ENCODE results near the gene SLC7A8.

The SLC7A8 gene

DNA sequence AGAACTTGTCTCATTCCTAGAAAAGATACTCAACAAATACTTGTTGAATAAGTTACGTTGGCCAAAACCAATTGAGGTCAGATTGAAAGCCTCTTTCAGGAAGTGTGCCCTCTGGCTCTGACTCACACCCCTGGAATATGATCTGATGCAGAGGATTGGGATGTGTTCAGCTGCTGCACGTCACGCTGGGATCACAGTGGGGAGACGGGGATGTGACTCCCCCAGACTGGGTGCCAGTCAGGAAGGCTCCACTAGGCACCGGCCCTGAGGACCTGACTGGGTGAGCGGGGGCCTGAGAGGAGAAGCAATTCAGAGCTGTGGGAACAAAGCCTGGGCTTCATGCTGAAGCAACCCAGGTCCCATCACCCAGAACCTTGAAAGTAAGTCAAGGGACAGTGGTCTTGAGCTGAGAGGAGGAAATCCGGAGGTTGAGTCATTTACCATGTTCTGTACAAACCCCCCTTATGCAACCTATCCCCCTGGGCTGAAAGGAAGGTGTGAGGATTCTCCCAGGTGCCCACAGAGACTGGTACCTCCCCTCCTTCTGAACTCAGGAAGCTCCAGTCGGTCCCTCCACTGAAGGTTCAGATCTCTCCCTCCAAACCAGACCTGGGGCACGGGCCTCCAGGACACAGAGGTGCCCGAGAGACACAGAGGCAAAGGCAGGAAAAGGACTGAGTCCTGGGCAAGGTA lies 68.3 kb downstream of the SLC7A8 start:
- TF ChIP-seq, protein P1, sequence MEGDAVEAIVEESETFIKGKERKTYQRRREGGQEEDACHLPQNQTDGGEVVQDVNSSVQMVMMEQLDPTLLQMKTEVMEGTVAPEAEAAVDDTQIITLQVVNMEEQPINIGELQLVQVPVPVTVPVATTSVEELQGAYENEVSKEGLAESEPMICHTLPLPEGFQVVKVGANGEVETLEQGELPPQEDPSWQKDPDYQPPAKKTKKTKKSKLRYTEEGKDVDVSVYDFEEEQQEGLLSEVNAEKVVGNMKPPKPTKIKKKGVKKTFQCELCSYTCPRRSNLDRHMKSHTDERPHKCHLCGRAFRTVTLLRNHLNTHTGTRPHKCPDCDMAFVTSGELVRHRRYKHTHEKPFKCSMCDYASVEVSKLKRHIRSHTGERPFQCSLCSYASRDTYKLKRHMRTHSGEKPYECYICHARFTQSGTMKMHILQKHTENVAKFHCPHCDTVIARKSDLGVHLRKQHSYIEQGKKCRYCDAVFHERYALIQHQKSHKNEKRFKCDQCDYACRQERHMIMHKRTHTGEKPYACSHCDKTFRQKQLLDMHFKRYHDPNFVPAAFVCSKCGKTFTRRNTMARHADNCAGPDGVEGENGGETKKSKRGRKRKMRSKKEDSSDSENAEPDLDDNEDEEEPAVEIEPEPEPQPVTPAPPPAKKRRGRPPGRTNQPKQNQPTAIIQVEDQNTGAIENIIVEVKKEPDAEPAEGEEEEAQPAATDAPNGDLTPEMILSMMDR (IDR thresholded peaks at IDR 0.05; ENCODE audit: low read depth, low read length), result no peak
- no peak for TF ChIP-seq EZH2phosphoT487 (IDR thresholded peaks at IDR 0.05; ENCODE audit: low read depth)
- H3K4me1 ChIP-seq (ENCODE audit: low read length), result peaks cover 13% of the 10 kb centered on the region
- H3K9me3 ChIP-seq (ENCODE audit: insufficient read depth, low read length), result no peaks in the 10 kb centered on the region
- H3K4me2 ChIP-seq (ENCODE audit: low read length), result no peak overlapping the region
- H3K36me3 ChIP-seq (replicated peaks; ENCODE audit: low read depth, low read length), result no peaks in the 10 kb centered on the region
- H2AFZ ChIP-seq (ENCODE audit: low read depth, low read length), result no peak overlapping the region
- H4K20me1 ChIP-seq (ENCODE audit: insufficient read depth, low read length), result no peaks in the 10 kb centered on the region
- H3K4me3 ChIP-seq (ENCODE audit: low read length), result no peak overlapping the region
- no peak overlapping the region for H3K9ac ChIP-seq (ENCODE audit: low read length)
- no peak overlapping the region for H3K27ac ChIP-seq (ENCODE audit: low read length)
- H3K27me3 ChIP-seq (ENCODE audit: low read depth, low read length), result peaks cover 44% of the 10 kb centered on the region
- no peaks in the 10 kb centered on the region for H3K79me2 ChIP-seq (ENCODE audit: low read length)

DNA sequence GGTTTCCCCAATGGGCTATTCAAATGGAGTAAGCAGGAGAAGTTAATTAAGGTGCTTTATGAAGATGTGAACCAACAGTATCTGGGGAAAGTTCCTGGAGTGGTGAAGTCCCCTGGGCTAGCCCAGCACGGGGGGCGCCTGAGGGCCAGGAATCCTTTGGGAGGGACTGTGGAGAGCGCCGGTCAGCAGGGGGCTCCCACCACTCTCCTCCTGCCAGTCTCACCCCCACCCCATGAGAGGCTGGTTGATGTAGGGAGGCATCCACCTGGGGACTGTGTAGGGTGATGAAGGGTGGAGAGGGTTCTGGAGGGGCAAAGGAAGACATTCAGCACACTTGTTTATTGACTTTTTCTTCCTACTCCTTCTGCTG lies 68.8 kb downstream of the SLC7A8 start:
- TF ChIP-seq, protein P1 (IDR thresholded peaks at IDR 0.05; ENCODE audit: low read depth, low read length), result no peak
- no peak for TF ChIP-seq EZH2phosphoT487 (IDR thresholded peaks at IDR 0.05; ENCODE audit: low read depth)
- H3K9me3 ChIP-seq (ENCODE audit: insufficient read depth, low read length), result no peaks in the 10 kb centered on the region
- H3K27me3 ChIP-seq (ENCODE audit: low read depth, low read length), result peaks cover 50% of the 10 kb centered on the region
- H2AFZ ChIP-seq (ENCODE audit: low read depth, low read length), result no peak overlapping the region
- no peaks in the 10 kb centered on the region for H4K20me1 ChIP-seq (ENCODE audit: insufficient read depth, low read length)
- H3K4me3 ChIP-seq (ENCODE audit: low read length), result no peak overlapping the region
- H3K4me1 ChIP-seq (ENCODE audit: low read length), result peaks cover 7% of the 10 kb centered on the region
- H3K79me2 ChIP-seq (ENCODE audit: low read length), result no peaks in the 10 kb centered on the region
- no peak overlapping the region for H3K4me2 ChIP-seq (ENCODE audit: low read length)
- no peak overlapping the region for H3K27ac ChIP-seq (ENCODE audit: low read length)
- H3K36me3 ChIP-seq (replicated peaks; ENCODE audit: low read depth, low read length), result no peaks in the 10 kb centered on the region
- H3K9ac ChIP-seq (ENCODE audit: low read length), result no peak overlapping the region

DNA sequence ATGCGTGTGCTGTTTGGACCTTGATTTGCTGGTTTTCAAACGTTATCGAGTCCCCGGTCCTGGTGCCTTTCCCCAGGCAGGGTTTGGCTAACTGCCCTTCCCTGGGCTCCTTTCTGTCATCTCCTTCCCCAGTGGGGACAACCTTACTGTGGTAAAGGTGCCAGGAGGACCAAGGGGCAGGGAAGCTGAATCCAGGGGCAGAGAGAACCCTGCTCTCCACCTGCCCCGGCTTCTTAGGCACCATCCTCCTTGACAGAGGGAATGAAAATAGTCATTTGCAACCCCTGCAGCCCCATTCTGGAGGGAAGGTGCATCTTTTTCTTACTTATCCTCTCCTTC lies 69.4 kb downstream of the SLC7A8 start:
- Histone ChIP-seq H3K9me3 (ENCODE audit: insufficient read depth, low read length) (no peaks in the 10 kb centered on the region), H3K27me3 (ENCODE audit: low read depth, low read length) (peaks cover 51% of the 10 kb centered on the region), H2AFZ (ENCODE audit: low read depth, low read length) (no peak overlapping the region), H3K4me2 (ENCODE audit: low read length) (no peak overlapping the region), H3K27ac (ENCODE audit: low read length) (no peak overlapping the region), H4K20me1 (ENCODE audit: insufficient read depth, low read length) (no peaks in the 10 kb centered on the region), H3K4me3 (ENCODE audit: low read length) (no peak overlapping the region), H3K79me2 (ENCODE audit: low read length) (no peaks in the 10 kb centered on the region), H3K36me3 (replicated peaks; ENCODE audit: low read depth, low read length) (no peaks in the 10 kb centered on the region), H3K9ac (ENCODE audit: low read length) (no peak overlapping the region), H3K4me1 (ENCODE audit: low read length) (peaks cover 6% of the 10 kb centered on the region)
- TF ChIP-seq, protein P1 (IDR thresholded peaks at IDR 0.05; ENCODE audit: low read depth, low read length), result no peak
- TF ChIP-seq EZH2phosphoT487 (IDR thresholded peaks at IDR 0.05; ENCODE audit: low read depth), result no peak

DNA sequence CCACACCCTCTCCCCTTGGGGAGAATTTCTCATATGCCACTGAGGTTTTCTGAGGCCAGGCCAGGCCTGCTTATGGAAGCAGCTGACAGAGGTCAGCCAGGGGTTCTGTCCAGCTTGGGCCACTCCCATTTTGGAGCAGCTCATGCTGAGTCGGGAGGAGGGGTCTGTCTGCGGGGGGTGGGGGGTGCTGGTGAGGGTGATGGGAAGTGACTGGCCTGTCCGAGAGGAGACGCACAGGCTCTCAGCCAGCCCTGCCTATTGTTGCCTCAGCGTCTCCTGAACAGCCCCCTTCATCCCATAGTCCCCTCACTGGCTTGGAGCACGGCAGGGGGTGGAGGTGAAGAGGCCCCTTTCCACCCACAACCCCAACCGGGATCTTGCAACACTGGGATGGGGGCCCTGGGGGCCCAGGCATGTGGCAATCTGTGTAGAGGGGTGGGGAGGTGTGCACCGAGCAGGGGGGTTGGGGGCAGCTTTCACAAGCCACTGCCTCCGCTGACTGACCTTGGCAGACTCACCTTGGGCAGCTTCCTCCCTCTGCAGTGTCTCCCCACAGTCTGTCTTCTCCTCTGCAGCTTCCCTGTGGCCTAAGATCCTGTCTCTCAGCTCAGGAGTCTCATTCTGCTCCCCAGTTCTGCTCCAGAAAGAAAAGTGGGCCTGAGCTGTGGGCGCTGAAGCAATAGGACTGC lies 69.9 kb downstream of the SLC7A8 start:
- peaks cover 6% of the 10 kb centered on the region for H3K4me1 ChIP-seq (ENCODE audit: low read length)
- H3K27ac ChIP-seq (ENCODE audit: low read length), result no peak overlapping the region
- H3K9ac ChIP-seq (ENCODE audit: low read length), result no peak overlapping the region
- H3K9me3 ChIP-seq (ENCODE audit: insufficient read depth, low read length), result no peaks in the 10 kb centered on the region
- no peak overlapping the region for H2AFZ ChIP-seq (ENCODE audit: low read depth, low read length)
- H3K27me3 ChIP-seq (ENCODE audit: low read depth, low read length), result peaks cover 51% of the 10 kb centered on the region
- no peaks in the 10 kb centered on the region for H4K20me1 ChIP-seq (ENCODE audit: insufficient read depth, low read length)
- H3K4me2 ChIP-seq (ENCODE audit: low read length), result no peak overlapping the region
- H3K79me2 ChIP-seq (ENCODE audit: low read length), result no peaks in the 10 kb centered on the region
- H3K4me3 ChIP-seq (ENCODE audit: low read length), result no peak overlapping the region
- no peaks in the 10 kb centered on the region for H3K36me3 ChIP-seq (replicated peaks; ENCODE audit: low read depth, low read length)
- no peak for TF ChIP-seq EZH2phosphoT487 (IDR thresholded peaks at IDR 0.05; ENCODE audit: low read depth)
- TF ChIP-seq, protein P1 (IDR thresholded peaks at IDR 0.05; ENCODE audit: low read depth, low read length), result no peak
